HepG2 (cell line): Measurements from ENCODE around the gene NDUFC1. TPM values are rescaled to one million over a fixed set of nuclear protein-coding genes. Genes with fewer than 3 reads are reported as not detected.

Source experiments
- FOXM1 ChIP-seq: sonication (generic); formaldehyde crosslinking; IDR thresholded peaks from 2 replicates; pipeline ENCODE4 v1.5.0; 2020; ENCODE audit warnings: missing genetic modification reagents
- MTF1 ChIP-seq: sonication (generic); formaldehyde crosslinking; IDR thresholded peaks from 2 replicates; pipeline ENCODE4 v1.5.0; 2020; ENCODE audit warnings: missing genetic modification reagents
- PHF5A ChIP-seq: IDR thresholded peaks from one replicate; pipeline ENCODE4 v1.6.1; 2018; ENCODE audit warnings: low read depth, missing genetic modification reagents; ENCODE audit not compliant: unreplicated experiment
- XRCC5 ChIP-seq: fragments of 200-400 bp; formaldehyde crosslinking; optimal IDR thresholded peaks from 2 replicates; pipeline ENCODE3; 2017; ENCODE audit warnings: mild to moderate bottlenecking, low read length
- ZKSCAN1 ChIP-seq: fragments of 150-350 bp; IDR thresholded peaks from 2 replicates; pipeline ENCODE4 v1.6.1; 2014; ENCODE audit warnings: low read length
- ZNF12 ChIP-seq: sonication (generic); formaldehyde crosslinking; IDR thresholded peaks from 2 replicates; pipeline ENCODE4 v1.5.0; 2020; ENCODE audit warnings: missing genetic modification reagents
- ZNF253 ChIP-seq: sonication (generic); formaldehyde crosslinking; IDR thresholded peaks from 2 replicates; pipeline ENCODE4 v1.8.0; 2022; ENCODE audit warnings: mild to moderate bottlenecking, missing genetic modification reagents, borderline replicate concordance
- ZNF383 ChIP-seq: sonication (generic); formaldehyde crosslinking; IDR thresholded peaks from 2 replicates; pipeline ENCODE4 v1.4.0; 2020; ENCODE audit warnings: missing genetic modification reagents, mild to moderate bottlenecking, borderline replicate concordance
- ZNF550 ChIP-seq: sonication (generic); formaldehyde crosslinking; IDR thresholded peaks from 2 replicates; pipeline ENCODE4 v1.4.0; 2020; ENCODE audit warnings: mild to moderate bottlenecking, missing genetic modification reagents, borderline replicate concordance
- ZNF672 ChIP-seq: sonication (generic); formaldehyde crosslinking; IDR thresholded peaks from 2 replicates; pipeline ENCODE4 v1.8.1; 2022; ENCODE audit warnings: missing genetic modification reagents
- polyA plus RNA-seq, 8 experiments: library from polyadenylated mRNA; depleted of rRNA in 3 of 8; stranded (reverse) in 7 of 8; unstranded in 1 of 8; fragments of >200 nt; fragmentation: Illumina TruSeq in 4 of 8; extraction: Trizol in 4 of 8; gene quantifications; 2 replicates each; pipeline versions ENCODE4 v1.2.1 to v1.2.3, GENCODE V29; 2011 to 2016; ENCODE audit warnings: low read depth in 4 of 8, missing spikeins in 1 of 8, mixed read lengths in 1 of 8; ENCODE audit not compliant: insufficient read depth in 1 of 8
- total RNA-seq, 5 experiments: library from RNA; depleted of rRNA; stranded (reverse); fragments of >200 nt; fragmentation: Illumina TruSeq; extraction: Trizol; gene quantifications; 2 replicates each; pipeline ENCODE4 v1.2.3, GENCODE V29; 2016; ENCODE audit warnings: low read depth in 1 of 5
- TF ChIP-seq, protein P1 (sequence below): IDR thresholded peaks from 2 replicates; pipeline ENCODE4 v1.6.1; 2012; ENCODE audit warnings: low read length, improper control_type of control experiment
- TF ChIP-seq, protein P2 (sequence below): IDR thresholded peaks from 2 replicates; pipeline ENCODE4 v1.6.1; 2012; ENCODE audit warnings: inconsistent platforms
- TF ChIP-seq, protein P3 (sequence below): sonication (generic); formaldehyde crosslinking; IDR thresholded peaks from 2 replicates; pipeline ENCODE4 v1.4.0; 2020; ENCODE audit warnings: missing genetic modification reagents, borderline replicate concordance
- TF ChIP-seq, protein P4 (sequence below): sonication (generic); formaldehyde crosslinking; IDR thresholded peaks from 2 replicates; pipeline ENCODE4 v1.4.0; 2020; ENCODE audit warnings: missing genetic modification reagents; ENCODE audit errors: not compliant biosample characterization
- TF ChIP-seq, protein P5 (sequence below): sonication (generic); formaldehyde crosslinking; IDR thresholded peaks from 2 replicates; pipeline ENCODE4 v1.4.0; 2020; ENCODE audit warnings: missing genetic modification reagents
- TF ChIP-seq, protein P6 (sequence below): sonication (generic); formaldehyde crosslinking; IDR thresholded peaks from 2 replicates; pipeline ENCODE4 v1.4.0; 2020; ENCODE audit warnings: mild to moderate bottlenecking, missing genetic modification reagents
- TF ChIP-seq, protein P7 (sequence below): sonication (generic); formaldehyde crosslinking; IDR thresholded peaks from 2 replicates; pipeline ENCODE4 v1.9.0; 2021; ENCODE audit warnings: missing genetic modification reagents, mild to moderate bottlenecking, borderline replicate concordance

Gene NDUFC1
- total and polyA plus RNA-seq, 2 of the 13 experiments (the other 11 are each of a cell fraction or from before 2014, with no cell fraction given), result 43.4 to 96.4 TPM

DNA sequence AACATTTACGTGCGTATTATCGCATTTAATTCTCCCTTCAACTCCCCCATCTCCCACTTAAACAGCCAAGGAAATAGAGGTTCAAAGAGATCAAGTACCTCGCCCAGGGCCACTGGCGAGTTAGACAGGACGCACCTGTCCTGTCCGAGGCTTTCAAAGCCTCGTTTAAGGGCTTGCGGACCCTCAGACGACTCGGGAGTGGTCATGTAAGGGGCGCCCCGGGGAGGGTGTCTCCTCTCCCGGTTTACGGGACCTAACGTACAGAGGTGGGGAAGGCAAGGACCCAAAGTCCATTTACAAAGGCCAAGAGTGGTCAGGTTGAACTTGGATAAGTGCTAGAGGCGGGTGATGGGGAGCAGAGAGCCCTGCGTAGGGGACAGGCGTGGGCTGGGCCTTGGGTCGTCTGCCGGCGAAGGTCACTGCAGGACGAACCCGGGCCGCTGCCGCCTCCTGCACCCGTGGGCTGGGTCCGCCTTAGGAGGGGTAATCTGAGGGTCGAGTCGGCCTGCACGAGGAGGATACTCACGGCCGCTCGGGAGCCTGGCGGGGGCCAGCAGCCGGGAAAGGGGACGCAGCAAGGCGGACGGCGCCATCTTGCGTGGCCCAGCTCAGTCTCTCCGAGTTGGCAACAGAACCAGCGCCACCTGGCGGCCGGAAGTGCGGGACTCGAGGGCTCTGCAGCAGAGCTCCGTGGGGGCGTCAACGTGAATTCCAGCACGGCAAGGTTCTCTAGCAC is 6.9 kb downstream of the NDUFC1 start (continued):
- TF ChIP-seq, protein P1, sequence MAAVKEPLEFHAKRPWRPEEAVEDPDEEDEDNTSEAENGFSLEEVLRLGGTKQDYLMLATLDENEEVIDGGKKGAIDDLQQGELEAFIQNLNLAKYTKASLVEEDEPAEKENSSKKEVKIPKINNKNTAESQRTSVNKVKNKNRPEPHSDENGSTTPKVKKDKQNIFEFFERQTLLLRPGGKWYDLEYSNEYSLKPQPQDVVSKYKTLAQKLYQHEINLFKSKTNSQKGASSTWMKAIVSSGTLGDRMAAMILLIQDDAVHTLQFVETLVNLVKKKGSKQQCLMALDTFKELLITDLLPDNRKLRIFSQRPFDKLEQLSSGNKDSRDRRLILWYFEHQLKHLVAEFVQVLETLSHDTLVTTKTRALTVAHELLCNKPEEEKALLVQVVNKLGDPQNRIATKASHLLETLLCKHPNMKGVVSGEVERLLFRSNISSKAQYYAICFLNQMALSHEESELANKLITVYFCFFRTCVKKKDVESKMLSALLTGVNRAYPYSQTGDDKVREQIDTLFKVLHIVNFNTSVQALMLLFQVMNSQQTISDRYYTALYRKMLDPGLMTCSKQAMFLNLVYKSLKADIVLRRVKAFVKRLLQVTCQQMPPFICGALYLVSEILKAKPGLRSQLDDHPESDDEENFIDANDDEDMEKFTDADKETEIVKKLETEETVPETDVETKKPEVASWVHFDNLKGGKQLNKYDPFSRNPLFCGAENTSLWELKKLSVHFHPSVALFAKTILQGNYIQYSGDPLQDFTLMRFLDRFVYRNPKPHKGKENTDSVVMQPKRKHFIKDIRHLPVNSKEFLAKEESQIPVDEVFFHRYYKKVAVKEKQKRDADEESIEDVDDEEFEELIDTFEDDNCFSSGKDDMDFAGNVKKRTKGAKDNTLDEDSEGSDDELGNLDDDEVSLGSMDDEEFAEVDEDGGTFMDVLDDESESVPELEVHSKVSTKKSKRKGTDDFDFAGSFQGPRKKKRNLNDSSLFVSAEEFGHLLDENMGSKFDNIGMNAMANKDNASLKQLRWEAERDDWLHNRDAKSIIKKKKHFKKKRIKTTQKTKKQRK, result no peak
- TF ChIP-seq ZNF550 (CRISPR knock-in tag) (0 out of 2 replicates have a peak, but pooled peaks have one; percentile 76), ZNF12 (CRISPR knock-in tag) (peak; percentile 48; the same call in 1 of the 2 replicates), ZNF672 (CRISPR knock-in tag) (no peak), MTF1 (CRISPR knock-in tag) (0 out of 2 replicates have a peak, but pooled peaks have one; percentile 29), PHF5A (CRISPR knock-in tag) (no peak), XRCC5 (peak; percentile 85), ZKSCAN1 (no peak), ZNF253 (CRISPR knock-in tag) (no peak), FOXM1 (CRISPR knock-in tag) (no peak), ZNF383 (CRISPR knock-in tag) (no peak)
- TF ChIP-seq, protein P2, sequence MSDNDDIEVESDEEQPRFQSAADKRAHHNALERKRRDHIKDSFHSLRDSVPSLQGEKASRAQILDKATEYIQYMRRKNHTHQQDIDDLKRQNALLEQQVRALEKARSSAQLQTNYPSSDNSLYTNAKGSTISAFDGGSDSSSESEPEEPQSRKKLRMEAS, result peak; percentile 72
- TF ChIP-seq, protein P3, sequence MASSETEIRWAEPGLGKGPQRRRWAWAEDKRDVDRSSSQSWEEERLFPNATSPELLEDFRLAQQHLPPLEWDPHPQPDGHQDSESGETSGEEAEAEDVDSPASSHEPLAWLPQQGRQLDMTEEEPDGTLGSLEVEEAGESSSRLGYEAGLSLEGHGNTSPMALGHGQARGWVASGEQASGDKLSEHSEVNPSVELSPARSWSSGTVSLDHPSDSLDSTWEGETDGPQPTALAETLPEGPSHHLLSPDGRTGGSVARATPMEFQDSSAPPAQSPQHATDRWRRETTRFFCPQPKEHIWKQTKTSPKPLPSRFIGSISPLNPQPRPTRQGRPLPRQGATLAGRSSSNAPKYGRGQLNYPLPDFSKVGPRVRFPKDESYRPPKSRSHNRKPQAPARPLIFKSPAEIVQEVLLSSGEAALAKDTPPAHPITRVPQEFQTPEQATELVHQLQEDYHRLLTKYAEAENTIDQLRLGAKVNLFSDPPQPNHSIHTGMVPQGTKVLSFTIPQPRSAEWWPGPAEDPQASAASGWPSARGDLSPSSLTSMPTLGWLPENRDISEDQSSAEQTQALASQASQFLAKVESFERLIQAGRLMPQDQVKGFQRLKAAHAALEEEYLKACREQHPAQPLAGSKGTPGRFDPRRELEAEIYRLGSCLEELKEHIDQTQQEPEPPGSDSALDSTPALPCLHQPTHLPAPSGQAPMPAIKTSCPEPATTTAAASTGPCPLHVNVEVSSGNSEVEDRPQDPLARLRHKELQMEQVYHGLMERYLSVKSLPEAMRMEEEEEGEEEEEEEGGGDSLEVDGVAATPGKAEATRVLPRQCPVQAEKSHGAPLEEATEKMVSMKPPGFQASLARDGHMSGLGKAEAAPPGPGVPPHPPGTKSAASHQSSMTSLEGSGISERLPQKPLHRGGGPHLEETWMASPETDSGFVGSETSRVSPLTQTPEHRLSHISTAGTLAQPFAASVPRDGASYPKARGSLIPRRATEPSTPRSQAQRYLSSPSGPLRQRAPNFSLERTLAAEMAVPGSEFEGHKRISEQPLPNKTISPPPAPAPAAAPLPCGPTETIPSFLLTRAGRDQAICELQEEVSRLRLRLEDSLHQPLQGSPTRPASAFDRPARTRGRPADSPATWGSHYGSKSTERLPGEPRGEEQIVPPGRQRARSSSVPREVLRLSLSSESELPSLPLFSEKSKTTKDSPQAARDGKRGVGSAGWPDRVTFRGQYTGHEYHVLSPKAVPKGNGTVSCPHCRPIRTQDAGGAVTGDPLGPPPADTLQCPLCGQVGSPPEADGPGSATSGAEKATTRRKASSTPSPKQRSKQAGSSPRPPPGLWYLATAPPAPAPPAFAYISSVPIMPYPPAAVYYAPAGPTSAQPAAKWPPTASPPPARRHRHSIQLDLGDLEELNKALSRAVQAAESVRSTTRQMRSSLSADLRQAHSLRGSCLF, result no peak
- TF ChIP-seq, protein P4, sequence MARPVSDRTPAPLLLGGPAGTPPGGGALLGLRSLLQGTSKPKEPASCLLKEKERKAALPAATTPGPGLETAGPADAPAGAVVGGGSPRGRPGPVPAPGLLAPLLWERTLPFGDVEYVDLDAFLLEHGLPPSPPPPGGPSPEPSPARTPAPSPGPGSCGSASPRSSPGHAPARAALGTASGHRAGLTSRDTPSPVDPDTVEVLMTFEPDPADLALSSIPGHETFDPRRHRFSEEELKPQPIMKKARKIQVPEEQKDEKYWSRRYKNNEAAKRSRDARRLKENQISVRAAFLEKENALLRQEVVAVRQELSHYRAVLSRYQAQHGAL (CRISPR knock-in tag), result no peak
- TF ChIP-seq, protein P5, sequence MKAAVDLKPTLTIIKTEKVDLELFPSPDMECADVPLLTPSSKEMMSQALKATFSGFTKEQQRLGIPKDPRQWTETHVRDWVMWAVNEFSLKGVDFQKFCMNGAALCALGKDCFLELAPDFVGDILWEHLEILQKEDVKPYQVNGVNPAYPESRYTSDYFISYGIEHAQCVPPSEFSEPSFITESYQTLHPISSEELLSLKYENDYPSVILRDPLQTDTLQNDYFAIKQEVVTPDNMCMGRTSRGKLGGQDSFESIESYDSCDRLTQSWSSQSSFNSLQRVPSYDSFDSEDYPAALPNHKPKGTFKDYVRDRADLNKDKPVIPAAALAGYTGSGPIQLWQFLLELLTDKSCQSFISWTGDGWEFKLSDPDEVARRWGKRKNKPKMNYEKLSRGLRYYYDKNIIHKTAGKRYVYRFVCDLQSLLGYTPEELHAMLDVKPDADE, result no peak
- TF ChIP-seq, protein P6, sequence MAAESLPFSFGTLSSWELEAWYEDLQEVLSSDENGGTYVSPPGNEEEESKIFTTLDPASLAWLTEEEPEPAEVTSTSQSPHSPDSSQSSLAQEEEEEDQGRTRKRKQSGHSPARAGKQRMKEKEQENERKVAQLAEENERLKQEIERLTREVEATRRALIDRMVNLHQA (CRISPR knock-in tag), result no peak
- TF ChIP-seq, protein P7, sequence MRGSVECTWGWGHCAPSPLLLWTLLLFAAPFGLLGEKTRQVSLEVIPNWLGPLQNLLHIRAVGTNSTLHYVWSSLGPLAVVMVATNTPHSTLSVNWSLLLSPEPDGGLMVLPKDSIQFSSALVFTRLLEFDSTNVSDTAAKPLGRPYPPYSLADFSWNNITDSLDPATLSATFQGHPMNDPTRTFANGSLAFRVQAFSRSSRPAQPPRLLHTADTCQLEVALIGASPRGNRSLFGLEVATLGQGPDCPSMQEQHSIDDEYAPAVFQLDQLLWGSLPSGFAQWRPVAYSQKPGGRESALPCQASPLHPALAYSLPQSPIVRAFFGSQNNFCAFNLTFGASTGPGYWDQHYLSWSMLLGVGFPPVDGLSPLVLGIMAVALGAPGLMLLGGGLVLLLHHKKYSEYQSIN, result no peak
